K562 (cell line): Measurements from ENCODE around the gene GPD2. TPM values are rescaled to one million over a fixed set of nuclear protein-coding genes. Genes with fewer than 3 reads are reported as not detected.
A peak's percentile ranks its signal among the peaks of the same experiment; 100 is the strongest.

Source experiments
- ATAC-seq: fragments of 200-7000 bp; cut with Tn5 transposase; 3 replicates; pipeline ENCODE4 v1.9.1; 2020; ENCODE audit warnings: moderate library complexity
- BruUV-seq: library from RNA; stranded (reverse); fragments of 400-500 nt; replicated peaks from 2 replicates; lab custom pipeline; 2021; lab: Mats Ljungman, UMichigan
- CTCF ChIA-PET: fragments of 300-600 bp; formaldehyde crosslinking; extraction: SDS; loops from one replicate; lab custom pipeline; 2021; ENCODE audit warnings: low intra/inter-chr PET ratio; lab: Yijun Ruan, JAX
- POLR2A ChIA-PET: fragments of 300-600, 350-650 bp; sonication (Branson Sonifier 250); formaldehyde crosslinking; extraction: SDS; loops from one replicate; lab custom pipeline; 2021; ENCODE audit warnings: antibody characterized with exemption, inconsistent platforms; lab: Yijun Ruan, JAX
- DNase-seq, 4 experiments: peaks; one replicate each; pipeline versions ENCODE4 v3.0.0 to v3.0.0-alpha.2; 2011 to 2018; ENCODE audit warnings: low spot score in 3 of 4, mixed read lengths in 3 of 4; ENCODE audit errors: extremely low read depth in 1 of 4
- FAIRE-seq: peaks from 2 replicates; lab custom pipeline; 2011; peaks lifted over from hg19 to GRCh38; lab: Jason Lieb, UNC
- H2AFZ ChIP-seq: 2 replicates; pipeline ENCODE4 v1.6.0; 2011; ENCODE audit warnings: low read depth, low read length, control low read depth, inconsistent platforms
- H3K27ac ChIP-seq: fragments of 200-600 bp; 3 replicates; pipeline ENCODE4 v1.8.0; 2011; ENCODE audit warnings: low read depth, mild to moderate bottlenecking, control low read depth, inconsistent platforms, low read length, moderate library complexity, mixed read lengths; ENCODE audit errors: extremely low read depth
- H3K27me3 ChIP-seq, 2 experiments: fragments of 300-600 bp in 1 of 2; 2 replicates in 1 of 2; 3 replicates in 1 of 2; pipeline versions ENCODE4 v1.6.0 to v1.8.0; 2011; ENCODE audit warnings: inconsistent platforms in 2 of 2, low read length in 2 of 2, mild to moderate bottlenecking in 1 of 2, mixed read lengths in 1 of 2, moderate library complexity in 1 of 2; ENCODE audit not compliant: control insufficient read depth in 2 of 2, insufficient read depth in 2 of 2
- H3K36me3 ChIP-seq: fragments of 300-600 bp; 3 replicates; pipeline ENCODE4 v1.8.0; 2011; ENCODE audit warnings: mild to moderate bottlenecking, low read length, inconsistent platforms; ENCODE audit not compliant: control insufficient read depth, insufficient read depth
- H3K4me1 ChIP-seq, 2 experiments: fragments of 200-600 bp in 1 of 2; replicated peaks in 1 of 2; 2 replicates in 1 of 2; 3 replicates in 1 of 2; pipeline versions ENCODE4 v1.5.1 to v1.8.0; 2011; ENCODE audit warnings: inconsistent platforms in 2 of 2, low read length in 2 of 2, mild to moderate bottlenecking in 1 of 2, mixed read lengths in 1 of 2, moderate library complexity in 1 of 2; ENCODE audit not compliant: control insufficient read depth in 2 of 2, insufficient read depth in 2 of 2
- H3K4me2 ChIP-seq: 2 replicates; pipeline ENCODE4 v1.6.1; 2011; ENCODE audit warnings: low read length, control low read depth, inconsistent platforms, mixed read lengths; ENCODE audit not compliant: insufficient read depth
- H3K4me3 ChIP-seq: fragments of 200-600 bp; sonication (generic), shearing (Covaris generic); 2 replicates; pipeline ENCODE4 v1.5.1; 2016; ENCODE audit warnings: control low read depth, inconsistent platforms
- H3K79me2 ChIP-seq: fragments of 200-600 bp; 3 replicates; pipeline ENCODE4 v1.8.0; 2011; ENCODE audit warnings: low read length, inconsistent platforms; ENCODE audit not compliant: control insufficient read depth, insufficient read depth
- H3K9ac ChIP-seq, 2 experiments: 2 replicates each; pipeline versions ENCODE4 v1.6.0 to v1.6.1; 2011; ENCODE audit warnings: low read depth in 2 of 2, low read length in 2 of 2, control low read depth in 1 of 2, inconsistent platforms in 1 of 2, mild to moderate bottlenecking in 1 of 2, mixed read lengths in 1 of 2; ENCODE audit not compliant: insufficient read depth in 1 of 2
- H3K9me1 ChIP-seq: one replicate; pipeline ENCODE4 v1.6.0; 2011; ENCODE audit warnings: inconsistent platforms, mild to moderate bottlenecking, low read length, moderate library complexity; ENCODE audit not compliant: control insufficient read depth, insufficient read depth
- H3K9me3 ChIP-seq: replicated peaks from 2 replicates; pipeline ENCODE4 v1.5.1; 2011; ENCODE audit warnings: low read depth, low read length, inconsistent platforms; ENCODE audit not compliant: control insufficient read depth, insufficient read depth
- H4K20me1 ChIP-seq: replicated peaks from 2 replicates; pipeline ENCODE4 v1.6.1; 2011; ENCODE audit warnings: low read length, inconsistent platforms, mixed read lengths; ENCODE audit not compliant: control insufficient read depth, insufficient read depth
- BRCA1 ChIP-seq, 2 experiments: fragments of 450-650 bp in 1 of 2; sonication (generic) in 1 of 2; formaldehyde crosslinking in 1 of 2; IDR thresholded peaks; 2 replicates each; pipeline versions ENCODE4 v1.5.0 to v1.6.1; 2017 to 2020; ENCODE audit warnings: mild to moderate bottlenecking in 1 of 2, missing genetic modification reagents in 1 of 2
- CEBPG ChIP-seq, 3 experiments: fragments of 200-800 bp in 1 of 3; sonication (Bioruptor generic) in 1 of 3; sonication (generic) in 1 of 3; formaldehyde crosslinking in 1 of 3; IDR thresholded peaks in 2 of 3; conservative IDR thresholded peaks in 1 of 3; 2 replicates each; pipeline versions ENCODE4 v1.6.1 to v1.8.0; 2016 to 2022; ENCODE audit warnings: missing compliant biosample characterization in 2 of 3, missing genetic modification characterization in 2 of 3, mild to moderate bottlenecking in 1 of 3, missing genetic modification reagents in 1 of 3
- CXXC5 ChIP-seq: fragments of 250-450 bp; sonication (Bioruptor Pico); IDR thresholded peaks from 2 replicates; pipeline ENCODE4 v1.8.0; 2022; ENCODE audit warnings: inconsistent platforms, mild to moderate bottlenecking, moderate library complexity
- EHMT2 ChIP-seq: fragments of 450-650 bp; IDR thresholded peaks from 2 replicates; pipeline ENCODE4 v1.6.1; 2018; ENCODE audit warnings: antibody characterized with exemption
- FIP1L1 ChIP-seq: fragments of 200-400 bp; formaldehyde crosslinking; IDR thresholded peaks from 2 replicates; pipeline ENCODE4 v1.6.1; 2018; ENCODE audit warnings: mild to moderate bottlenecking, low read depth, low read length; ENCODE audit not compliant: poor library complexity, severe bottlenecking
- GATAD2B ChIP-seq: fragments of 450-650 bp; IDR thresholded peaks from 2 replicates; pipeline ENCODE4 v1.6.1; 2017; ENCODE audit warnings: mild to moderate bottlenecking, borderline replicate concordance
- HMG20B ChIP-seq: fragments of 250-450 bp; sonication (Bioruptor Pico); IDR thresholded peaks from 2 replicates; pipeline ENCODE4 v1.5.0; 2021; ENCODE audit warnings: mild to moderate bottlenecking
- ILF3 ChIP-seq: fragments of 450-650 bp; IDR thresholded peaks from 2 replicates; pipeline ENCODE4 v1.6.1; 2018; ENCODE audit warnings: antibody characterized with exemption, mild to moderate bottlenecking, moderate library complexity, borderline replicate concordance
- MAFF ChIP-seq: IDR thresholded peaks from 2 replicates; pipeline ENCODE4 v1.6.1; 2012; ENCODE audit warnings: low read length, improper control_type of control experiment
- MAFK ChIP-seq: IDR thresholded peaks from 2 replicates; pipeline ENCODE4 v1.6.1; 2011; ENCODE audit warnings: low read length, improper control_type of control experiment
- MCM5 ChIP-seq: fragments of 450-650 bp; IDR thresholded peaks from 2 replicates; pipeline ENCODE4 v1.6.1; 2016; ENCODE audit warnings: low read depth
- MCM7 ChIP-seq, 2 experiments: fragments of 450-650 bp; IDR thresholded peaks; 2 replicates each; pipeline ENCODE4 v1.6.1; 2016 to 2018
- NBN ChIP-seq: fragments of 450-650 bp; IDR thresholded peaks from 2 replicates; pipeline ENCODE4 v1.6.1; 2016; ENCODE audit warnings: low read depth, mild to moderate bottlenecking
- NCOR1 ChIP-seq: fragments of 450-650 bp; IDR thresholded peaks from 2 replicates; pipeline ENCODE4 v1.6.1; 2016; ENCODE audit warnings: mild to moderate bottlenecking, moderate library complexity
- NELFE ChIP-seq: IDR thresholded peaks from 2 replicates; pipeline ENCODE4 v1.6.1; 2011; ENCODE audit warnings: mild to moderate bottlenecking; ENCODE audit not compliant: insufficient read depth, insufficient read length
- POLR2G ChIP-seq: fragments of 200-400 bp; formaldehyde crosslinking; IDR thresholded peaks from 2 replicates; pipeline ENCODE4 v1.6.1; 2017; ENCODE audit warnings: low read depth, mild to moderate bottlenecking, antibody characterized with exemption, low read length, moderate library complexity
- RHOXF2B ChIP-seq: fragments of 250-450 bp; sonication (Bioruptor Pico); conservative IDR thresholded peaks from 2 replicates; pipeline ENCODE4 v1.5.1; 2021
- SMARCC2 ChIP-seq: fragments of 450-650 bp; IDR thresholded peaks from 2 replicates; pipeline ENCODE4 v1.6.1; 2017; ENCODE audit warnings: antibody characterized with exemption, moderate library complexity, mild to moderate bottlenecking, low read depth
- ZBTB17 ChIP-seq: fragments of 450-650 bp; formaldehyde crosslinking; IDR thresholded peaks from 2 replicates; pipeline ENCODE4 v1.4.0; 2020; ENCODE audit warnings: mild to moderate bottlenecking
- ZNF212 ChIP-seq: fragments of 450-650 bp; formaldehyde crosslinking; IDR thresholded peaks from 2 replicates; pipeline ENCODE4 v1.4.0; 2020; ENCODE audit warnings: mild to moderate bottlenecking
- ZNF316 ChIP-seq: fragments of 450-650 bp; IDR thresholded peaks from 2 replicates; pipeline ENCODE4 v1.6.1; 2016
- ZNF445 ChIP-seq: fragments of 250-450 bp; sonication (Bioruptor Pico); IDR thresholded peaks from 2 replicates; pipeline ENCODE4 v1.4.0; 2020; ENCODE audit warnings: low read depth, mild to moderate bottlenecking, moderate library complexity
- ZNF77 ChIP-seq: fragments of 250-450 bp; sonication (Bioruptor Pico); IDR thresholded peaks from 2 replicates; pipeline ENCODE4 v1.5.0; 2020
- ZNF79 ChIP-seq: fragments of 250-450 bp; sonication (Bioruptor Pico); IDR thresholded peaks from 2 replicates; pipeline ENCODE4 v1.4.0; 2020; ENCODE audit warnings: low read depth, mild to moderate bottlenecking, moderate library complexity
- WGBS: fragments of 100-300 bp; shearing (Covaris generic); methylation state at CpG from one replicate; pipeline ENCODE4 v1.1.6; 2016; ENCODE audit warnings: low coverage, mixed read lengths; ENCODE audit not compliant: insufficient coverage; ENCODE audit errors: missing lambda C conversion rate; 5-methylcytosine and 5-hydroxymethylcytosine counted together
- in situ Hi-C: fragments of 300-500 bp; cut with MboI; formaldehyde crosslinking; loops from 4 replicates; pipeline ENCODE4 v1.15.0; 2018; ENCODE audit warnings: inconsistent platforms, mixed read lengths
- intact Hi-C: fragments of 100-400 bp; cut with micrococcal nuclease; formaldehyde crosslinking; loops from 2 replicates; pipeline ENCODE4 v1.14.2; 2022
- polyA plus RNA-seq, 8 experiments: library from polyadenylated mRNA; depleted of rRNA in 4 of 8; stranded (reverse) in 5 of 8; unstranded in 3 of 8; fragments of >200 nt; fragmentation: Nextera tagmentation in 2 of 8; fragmentation: Illumina TruSeq in 1 of 8; extraction: Ambion mirVana in 2 of 8; extraction: Trizol in 1 of 8; gene quantifications; 2 replicates each; pipeline versions ENCODE4 v1.2.1 to v1.2.3, GENCODE V29; 2011 to 2014; ENCODE audit warnings: inconsistent platforms in 1 of 8, missing spikeins in 1 of 8
- total RNA-seq, 7 experiments: library from RNA; depleted of rRNA in 6 of 7; stranded (reverse); fragments of >200 nt in 6 of 7; fragmentation: Illumina TruSeq in 2 of 7; extraction: Trizol in 2 of 7; gene quantifications; 2 replicates each; pipeline versions ENCODE4 v1.2.1 to v1.2.3, GENCODE V29; 2011 to 2021; ENCODE audit warnings: low replicate concordance in 1 of 7
- TF ChIP-seq, protein P1 (sequence below): fragments of 250-450 bp; sonication (Bioruptor Pico); IDR thresholded peaks from 2 replicates; pipeline ENCODE4 v1.5.0; 2021

Gene GPD2
- total and polyA plus RNA-seq, 9 of the 15 experiments (the other 6 are each of a cell fraction or from before 2014, with no cell fraction given): 5.2 to 39.2 (median 19.0) TPM

DNA sequence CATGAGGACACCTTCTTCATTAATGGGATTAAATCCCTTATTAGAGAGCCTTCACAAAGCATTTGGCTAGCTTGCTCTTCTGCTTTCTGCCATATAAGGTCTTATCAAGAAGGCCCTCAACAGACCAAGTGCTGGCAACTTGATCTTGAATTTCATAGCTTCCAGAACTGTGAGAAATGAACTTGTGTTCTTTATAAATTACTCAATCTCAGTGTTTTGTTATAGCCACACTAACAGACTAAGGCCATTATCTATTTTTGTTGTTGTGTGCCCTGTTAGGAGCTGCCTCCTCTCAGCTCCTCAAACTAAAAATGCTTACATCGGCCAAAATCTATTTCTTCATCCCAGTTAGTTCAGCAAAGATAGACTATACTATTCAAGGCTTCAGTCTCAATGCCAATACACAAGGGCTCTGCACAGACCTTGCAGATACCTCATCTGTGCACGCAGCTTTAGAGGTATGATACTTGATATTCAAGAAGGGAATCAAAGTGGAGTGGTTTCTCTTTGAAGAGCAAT, 182.9 kb downstream of the GPD2 start:
- ChIA-PET CTCF (no interaction called here), POLR2A (no interaction called here)
- Histone ChIP-seq H3K4me1 (peaks cover 0 to 4% of the 10 kb centered on the region in 2 experiments; a peak in 1 of 5 replicates), H3K9ac (no peak overlapping the region), H4K20me1 (no peaks in the 10 kb centered on the region), H3K9me3 (no peaks in the 10 kb centered on the region), H3K4me3 (no peak overlapping the region), H3K4me2 (no peak overlapping the region), H3K27ac (no peak overlapping the region)
- ATAC-seq (no peak), DNase-seq (no peak)
- in situ Hi-C loops: no loop called here
- no peak for TF ChIP-seq RHOXF2B (CRISPR knock-in tag)
- TF ChIP-seq FIP1L1: no peak
- TF ChIP-seq MAFF: peak; percentile 51; the same call in 1 of the 2 replicates
- TF ChIP-seq SMARCC2: no peak
- TF ChIP-seq MAFK: peak; percentile 42; the same call in 1 of the 2 replicates
- no peak for TF ChIP-seq POLR2G
- no peak for TF ChIP-seq ZNF79 (CRISPR knock-in tag)
- no peak for TF ChIP-seq MCM5
- TF ChIP-seq MCM7 (IDR thresholded peaks at IDR 0.05): no peak
- TF ChIP-seq ZNF445 (CRISPR knock-in tag): no peak
- no peak for TF ChIP-seq ZNF212 (CRISPR knock-in tag)
- TF ChIP-seq ZNF316: peak; percentile 28; the same call in 1 of the 2 replicates
- no peak for TF ChIP-seq GATAD2B
- TF ChIP-seq ILF3: no peak
- no peak for TF ChIP-seq ZBTB17
- no peak for TF ChIP-seq CEBPG (CRISPR knock-in tag; IDR thresholded peaks at IDR 0.05)
- no peak for TF ChIP-seq CEBPG (tag; conservative IDR thresholded peaks at IDR 0.05 in 1 of 2, IDR thresholded peaks at IDR 0.05 in 1 of 2)
- TF ChIP-seq EHMT2: no peak
- TF ChIP-seq NELFE: no peak
- TF ChIP-seq, protein P1, sequence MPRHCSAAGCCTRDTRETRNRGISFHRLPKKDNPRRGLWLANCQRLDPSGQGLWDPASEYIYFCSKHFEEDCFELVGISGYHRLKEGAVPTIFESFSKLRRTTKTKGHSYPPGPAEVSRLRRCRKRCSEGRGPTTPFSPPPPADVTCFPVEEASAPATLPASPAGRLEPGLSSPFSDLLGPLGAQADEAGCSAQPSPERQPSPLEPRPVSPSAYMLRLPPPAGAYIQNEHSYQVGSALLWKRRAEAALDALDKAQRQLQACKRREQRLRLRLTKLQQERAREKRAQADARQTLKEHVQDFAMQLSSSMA (CRISPR knock-in tag): no peak
- no peak for TF ChIP-seq NCOR1
- TF ChIP-seq HMG20B: no peak
- TF ChIP-seq CXXC5 (CRISPR knock-in tag): no peak
- no peak for TF ChIP-seq BRCA1 (IDR thresholded peaks at IDR 0.05)
- no peak for TF ChIP-seq BRCA1 (CRISPR knock-in tag; IDR thresholded peaks at IDR 0.05)
- TF ChIP-seq ZNF77: no peak
- no peak for TF ChIP-seq NBN
- TF ChIP-seq, all 486 proteins: peak for 3
- WGBS: 33% methylated on average over 2 of the region's 2 CpGs
- Histone ChIP-seq H3K36me3 (no peaks in the 10 kb centered on the region), H3K27me3 (no peaks in the 10 kb centered on the region), H3K9me1 (no peaks in the 10 kb centered on the region), H2AFZ (no peak overlapping the region), H3K79me2 (no peaks in the 10 kb centered on the region)
- no peak for FAIRE-seq
- intact Hi-C loops: no loop called here
- BruUV-seq: no TSS peak
